GM19468 (cell line): Measurements from ENCODE around the gene DOK4.
"Not testable (repeated sequence)": the region's sequence is repeated elsewhere in the genome, so short reads cannot be mapped to it uniquely, and the experiment has no call there.

Experiments used
- ATAC-seq: cut with Tn5 transposase; IDR thresholded peaks from one replicate; pipeline ENCODE4 v1.9.1; 2021; ENCODE audit warnings: mild to moderate bottlenecking, moderate library complexity, moderate number of reproducible peaks; ENCODE audit not compliant: unreplicated experiment; ENCODE audit errors: extremely low read depth

DOK4 gene

GRCh38 chr16:57504001-57504400, 17.7 kb upstream of the DOK4 start:
- no peak for ATAC-seq

- no peak for ATAC-seq
Measured at GRCh38 chr16:57503366-57503765, 17.1 kb upstream of the DOK4 start.

- no peak for ATAC-seq
Measured at GRCh38 chr16:57502048-57502775, 15.9 kb upstream of the DOK4 start.

GRCh38 chr16:57501492-57501891, 15.2 kb upstream of the DOK4 start:
- ATAC-seq: no peak

GRCh38 chr16:57500578-57501111, 14.4 kb upstream of the DOK4 start:
- ATAC-seq: no peak

GRCh38 chr16:57499941-57500340, 13.6 kb upstream of the DOK4 start:
- ATAC-seq: not testable (repeated sequence)

- no peak for ATAC-seq
Measured at GRCh38 chr16:57498031-57498430, 11.7 kb upstream of the DOK4 start.

GRCh38 chr16:57497121-57497520, 10.8 kb upstream of the DOK4 start:
- ATAC-seq: no peak

- ATAC-seq: no peak
Measured at GRCh38 chr16:57493767-57494166, 7.5 kb upstream of the DOK4 start.

- ATAC-seq: no peak
Measured at GRCh38 chr16:57489229-57489628, 2.9 kb upstream of the DOK4 start.

GRCh38 chr16:57486858-57487834, 853 bp upstream of the DOK4 start:
- no peak for ATAC-seq

- no peak for ATAC-seq
Measured at GRCh38 chr16:57485091-57485915, 990 bp downstream of the DOK4 start.

GRCh38 chr16:57484515-57485005, 1.7 kb downstream of the DOK4 start:
- ATAC-seq: no peak

- no peak for ATAC-seq
Measured at GRCh38 chr16:57483725-57484514, 2.4 kb downstream of the DOK4 start.

GRCh38 chr16:57482845-57483545, 3.3 kb downstream of the DOK4 start:
- no peak for ATAC-seq

- no peak for ATAC-seq
Measured at GRCh38 chr16:57481421-57481820, 4.9 kb downstream of the DOK4 start.

GRCh38 chr16:57480754-57481230, 5.5 kb downstream of the DOK4 start:
- ATAC-seq: no peak

GRCh38 chr16:57479976-57480753, 6.1 kb downstream of the DOK4 start:
- no peak for ATAC-seq
